ENCODE results near the gene KCNK16.

KCNK16 gene

DNA sequence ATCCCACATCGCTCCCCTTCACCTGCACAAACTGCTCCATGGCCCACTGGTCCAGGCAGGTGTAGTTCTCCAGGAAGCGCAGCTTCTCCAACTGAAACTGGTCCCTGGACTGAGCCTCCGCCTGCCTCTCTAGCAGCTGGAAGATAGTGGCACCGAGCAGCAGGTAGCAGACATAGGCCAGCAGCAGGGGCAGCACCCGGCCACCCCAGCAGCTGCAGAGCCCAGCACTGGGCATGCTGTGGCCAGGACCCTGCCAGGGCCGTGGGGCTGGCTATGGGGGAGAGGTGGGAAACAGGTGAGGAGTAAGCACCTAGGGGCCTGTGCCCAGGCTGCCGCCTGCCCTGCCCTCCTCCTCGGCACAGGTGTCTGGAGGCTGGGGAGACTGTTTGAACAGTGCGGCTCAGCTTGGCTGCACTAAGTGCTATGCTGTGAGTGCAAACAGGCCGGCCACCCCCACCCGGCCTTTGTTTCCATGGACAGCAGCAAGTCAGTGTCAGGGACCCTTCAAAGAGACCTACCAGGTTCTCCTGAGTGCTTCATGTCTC, at the start of gene KCNK16:
Gene KCNK16 (minus strand): TSS at position 397 of the 545 bp plus-strand sequence. CDS start 162 bp downstream, at position 235.
- no peak for DNase-seq

DNA sequence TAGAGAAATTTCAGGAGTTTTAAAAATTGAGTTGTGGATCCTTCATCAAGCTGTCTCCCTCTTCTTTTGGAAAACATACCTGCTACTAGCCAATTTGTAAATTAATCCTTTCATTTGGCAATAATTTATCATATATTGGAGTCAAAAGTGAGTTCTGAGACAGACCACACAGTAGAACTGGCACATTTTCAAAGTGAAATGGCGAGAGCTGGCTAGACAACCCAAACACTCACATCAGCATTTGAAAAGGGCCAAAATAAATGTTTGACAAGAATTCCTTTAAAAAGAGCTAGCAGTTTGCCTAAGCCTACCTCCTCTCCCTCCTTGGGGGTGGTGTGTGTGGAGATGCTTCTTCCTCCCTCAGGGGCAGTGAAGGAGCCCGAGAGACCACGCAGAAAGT, 47.9 kb upstream of the KCNK16 start:
- no peak for DNase-seq

DNA sequence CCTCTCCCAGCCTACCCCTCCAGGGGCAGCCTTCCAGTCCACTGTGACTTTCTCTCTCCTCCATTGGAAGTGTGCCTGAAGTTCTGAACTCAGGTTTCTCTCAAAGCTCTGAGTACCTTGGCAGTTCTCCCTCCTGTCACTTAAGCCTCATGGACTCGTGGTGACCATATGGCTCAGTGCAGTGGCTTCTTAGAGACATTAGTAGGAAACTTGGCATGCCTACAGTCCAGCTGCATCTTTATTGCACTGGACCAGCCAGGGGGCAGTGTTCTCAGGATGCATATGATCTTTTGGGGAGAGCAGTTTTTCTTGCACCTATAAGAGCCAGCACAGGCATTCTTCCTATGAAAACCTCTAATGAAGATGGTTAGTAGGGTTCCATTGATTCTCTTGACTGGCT, 47.5 kb upstream of the KCNK16 start:
- DNase-seq: no peak

DNA sequence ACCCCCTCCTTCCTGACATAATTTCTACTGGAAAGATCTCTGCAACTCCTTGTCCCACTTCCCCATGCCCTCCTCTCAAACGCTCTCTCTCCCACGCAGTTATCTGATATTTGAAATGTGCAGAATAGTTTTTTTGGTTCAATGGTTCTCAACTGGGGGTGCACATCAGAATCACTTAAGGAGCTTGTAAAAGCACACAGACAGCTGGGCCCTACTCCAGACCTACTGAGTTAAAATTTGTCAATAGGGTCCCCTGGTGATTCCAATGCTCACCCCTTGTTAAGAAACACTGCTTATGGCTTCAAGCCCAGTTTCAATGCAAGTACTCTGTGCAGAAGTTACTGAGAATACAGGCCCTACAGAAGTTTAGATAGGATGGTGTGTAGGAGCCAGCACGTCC, 45.2 kb upstream of the KCNK16 start:
- no peak for DNase-seq

GRCh38 chr6:39366931-39367618, 44.6 kb upstream of the KCNK16 start:
- no peak for DNase-seq

- DNase-seq: no peak
These were observed 43.0 kb upstream of the KCNK16 start for GRCh38 chr6:39365281-39366074.

GRCh38 chr6:39363280-39363679, 40.8 kb upstream of the KCNK16 start:
- DNase-seq: no peak

- DNase-seq: no peak
These were observed 40.0 kb upstream of the KCNK16 start for GRCh38 chr6:39362487-39362865.

DNA sequence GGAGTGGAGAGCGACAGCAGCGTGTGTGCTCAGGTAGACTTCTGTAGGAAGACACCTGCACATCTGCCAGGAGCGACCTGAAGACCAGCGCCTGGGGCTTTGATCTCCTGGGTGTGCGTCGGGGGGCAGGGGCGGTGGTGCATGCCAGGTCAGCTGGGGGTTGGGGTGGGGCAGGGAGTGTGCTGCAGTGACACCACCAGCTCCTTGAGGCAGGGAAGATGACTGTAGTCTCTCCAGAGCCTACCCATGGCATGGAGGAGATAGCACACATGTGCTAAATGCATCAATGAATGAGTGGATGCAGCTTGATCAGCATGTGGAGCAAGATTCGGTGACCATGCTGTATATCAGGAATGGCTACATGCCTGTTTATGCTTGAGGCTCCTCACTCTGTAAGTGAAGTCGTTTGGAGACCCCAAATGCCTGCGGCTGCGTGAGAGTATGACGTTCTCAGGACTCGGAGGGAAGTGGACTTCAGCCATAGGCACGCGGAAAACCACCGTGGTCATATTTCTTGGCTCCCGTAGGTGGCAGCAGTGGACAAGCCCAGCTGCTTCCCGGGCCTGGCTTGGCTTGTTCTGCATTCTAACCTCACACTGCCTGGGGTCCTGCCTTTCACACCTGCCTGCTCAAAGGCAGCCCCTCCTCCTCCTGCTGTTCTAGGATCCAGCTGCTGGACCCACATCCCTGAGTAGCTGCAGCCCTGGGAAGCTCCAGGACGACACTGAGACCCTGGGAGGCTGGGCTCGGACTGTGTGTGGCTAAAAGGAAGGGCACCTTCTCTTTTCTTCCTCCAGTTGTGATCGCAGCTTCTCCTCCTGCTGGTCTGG, 39.4 kb upstream of the KCNK16 start:
- peak; percentile 26 for DNase-seq

GRCh38 chr6:39360378-39360777, 37.9 kb upstream of the KCNK16 start:
- DNase-seq: no peak

DNA sequence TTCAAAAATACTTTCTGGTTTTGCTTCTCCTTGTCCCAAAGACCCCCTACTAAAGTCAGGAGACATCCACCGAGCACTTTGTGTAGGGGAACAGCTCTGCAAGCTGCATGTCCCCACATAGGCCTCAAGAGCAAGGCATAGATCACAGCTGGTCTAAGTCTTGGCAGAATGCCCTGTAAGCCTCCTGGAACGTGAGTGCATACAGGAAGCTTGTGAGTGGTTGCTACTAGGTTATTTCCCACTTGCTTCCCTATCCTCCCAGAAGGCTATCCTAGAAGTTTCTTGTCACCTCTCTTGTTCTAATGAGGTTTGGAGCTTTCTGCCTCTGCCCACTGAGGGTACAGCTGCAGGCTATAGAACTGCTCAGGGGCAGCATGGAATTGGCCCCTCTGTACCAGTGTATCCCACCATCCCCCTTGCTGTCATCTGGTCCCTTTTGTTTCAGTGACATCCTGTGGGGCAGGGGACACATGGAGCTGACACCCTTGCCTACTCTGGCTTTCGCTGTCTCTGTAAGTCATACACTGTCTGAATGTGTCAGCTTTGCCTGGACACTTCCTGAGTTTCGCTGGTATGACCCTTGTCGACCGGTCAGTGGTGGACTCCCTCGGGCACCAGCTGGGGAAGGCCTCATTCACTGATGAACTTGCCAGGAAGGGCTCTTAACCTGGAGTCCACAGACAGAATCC, 35.6 kb upstream of the KCNK16 start:
- DNase-seq: peak; percentile 11

DNA sequence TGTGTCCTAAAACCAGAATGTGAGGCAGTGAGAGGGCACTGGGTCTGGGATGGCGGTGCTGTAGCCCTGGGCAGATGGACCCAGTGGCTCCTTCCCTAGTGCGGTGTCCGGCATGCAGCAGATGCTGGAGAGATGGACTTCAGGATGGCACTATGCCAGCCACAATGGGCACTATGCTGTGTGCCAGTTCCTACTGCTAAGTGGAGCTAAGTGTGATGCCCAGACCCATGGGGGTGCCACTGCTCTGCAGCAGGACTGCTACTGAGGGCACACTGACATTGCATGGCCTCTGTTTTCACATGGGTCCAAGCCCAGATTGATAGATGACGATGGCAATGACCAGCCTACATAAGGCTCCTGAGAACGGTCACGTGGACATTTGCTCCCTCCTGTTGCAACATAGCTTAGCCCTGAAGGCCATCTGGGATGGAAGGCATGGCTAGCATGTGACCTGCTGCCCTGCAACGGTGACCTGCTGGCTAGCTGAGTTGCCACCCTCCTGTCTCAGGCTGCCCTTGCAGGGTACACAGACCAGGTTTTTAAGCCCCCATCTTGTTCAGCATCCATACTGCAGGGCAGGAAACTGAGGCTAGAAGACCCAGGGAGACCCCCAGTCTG, 31.3 kb upstream of the KCNK16 start:
- DNase-seq: no peak

- DNase-seq: no peak
These were observed 28.4 kb upstream of the KCNK16 start for GRCh38 chr6:39350723-39351505.

GRCh38 chr6:39348740-39349139, 26.2 kb upstream of the KCNK16 start:
- DNase-seq: no peak

DNA sequence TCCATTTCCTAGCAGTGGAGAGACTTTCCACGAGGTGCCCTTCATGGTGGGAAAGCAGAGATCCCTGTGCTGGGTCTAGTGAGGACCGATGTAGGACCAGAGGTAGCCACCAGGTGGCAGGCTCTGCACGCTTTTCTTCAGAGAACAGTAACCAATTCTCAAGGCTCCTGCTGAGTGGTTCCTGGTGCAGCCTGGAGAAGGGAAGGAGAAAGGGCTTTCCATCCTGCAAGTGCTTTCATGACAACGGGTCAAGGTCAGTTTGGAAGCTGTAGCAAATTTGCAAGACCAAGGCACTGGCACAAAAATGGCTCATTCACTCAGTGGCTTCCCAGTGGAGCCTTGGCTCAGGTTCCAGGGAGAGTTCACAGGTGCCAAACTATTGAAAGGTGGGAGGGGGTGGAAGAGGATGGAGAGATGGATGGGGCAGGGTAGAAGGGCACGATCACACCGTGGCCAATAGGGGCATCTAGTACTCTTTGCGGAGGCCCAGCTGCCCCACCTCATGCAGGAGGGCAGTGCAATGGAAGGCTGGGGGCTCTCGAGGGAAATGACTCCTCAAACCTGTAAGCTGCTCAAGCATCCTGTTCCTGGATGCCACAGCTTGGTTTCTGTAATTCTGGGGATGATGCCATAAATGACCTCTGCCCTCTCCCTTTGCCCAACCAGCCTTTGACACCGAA, 25.5 kb upstream of the KCNK16 start:
- peak; percentile 44 for DNase-seq

- no peak for DNase-seq
These were observed 24.7 kb upstream of the KCNK16 start for GRCh38 chr6:39347206-39347605.

- DNase-seq: no peak
These were observed 22.3 kb upstream of the KCNK16 start for GRCh38 chr6:39344821-39345280.

- DNase-seq: no peak
These were observed 20.9 kb upstream of the KCNK16 start for GRCh38 chr6:39343396-39343870.

DNA sequence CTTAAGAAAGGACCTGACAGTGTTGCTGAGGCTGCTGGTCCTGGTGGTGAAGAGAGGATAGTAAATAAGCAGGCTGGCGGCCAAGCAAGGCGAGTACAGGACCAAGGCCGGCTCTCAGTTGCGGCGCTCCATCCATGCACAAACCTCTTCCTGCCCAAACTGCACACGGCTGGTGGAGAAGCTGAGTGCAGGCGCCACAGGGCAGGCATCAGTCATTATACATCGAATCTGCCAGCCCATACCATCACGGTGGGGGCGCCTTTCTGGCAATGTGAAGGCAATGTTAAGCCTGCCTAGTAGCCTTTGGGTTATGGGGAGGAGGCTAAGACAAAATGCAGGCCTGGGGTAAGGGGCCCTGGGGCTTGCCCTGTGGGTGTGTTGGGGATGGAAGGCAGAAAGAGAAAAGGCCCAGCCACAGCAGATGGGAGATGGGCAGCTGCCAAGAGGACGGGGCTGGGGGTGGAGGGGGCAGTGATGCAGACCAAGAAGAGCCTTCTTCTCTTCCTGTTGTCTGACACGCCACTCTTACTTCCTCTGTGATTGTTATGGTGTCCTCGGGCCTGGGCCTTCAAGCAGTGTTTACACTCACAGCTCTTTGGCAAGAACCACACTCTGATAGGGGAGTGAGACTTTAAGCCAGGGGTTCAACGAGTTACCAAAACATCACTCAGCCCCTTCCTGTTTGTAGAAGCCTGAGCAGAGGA, 20.3 kb upstream of the KCNK16 start:
- DNase-seq: no peak

GRCh38 chr6:39341937-39342336, 19.4 kb upstream of the KCNK16 start:
- DNase-seq: no peak

Measured in kidney glomerular epithelial cell (primary cell).